PC-9 (cell line): ENCODE measurements around the gene RAB42. TPM values are rescaled to one million over a fixed set of nuclear protein-coding genes. Genes with fewer than 3 reads are reported as not detected.
"Not testable (repeated sequence)": the region's sequence is repeated elsewhere in the genome, so short reads cannot be mapped to it uniquely, and the experiment has no call there.

ENCODE experiments used
- BruUV-seq: library from RNA; stranded (reverse); fragments of 400-500 nt; replicated peaks from 2 replicates; lab custom pipeline; 2021; lab: Mats Ljungman, UMichigan
- CTCF ChIA-PET: fragments of 300-600 bp; sonication (Branson Sonifier 250); formaldehyde crosslinking; loops from one replicate; lab custom pipeline; 2022; ENCODE audit warnings: antibody characterized with exemption; lab: Charles Lee
- POLR2A ChIA-PET: fragments of 300-600 bp; sonication (Branson Sonifier 250); formaldehyde crosslinking; loops from one replicate; lab custom pipeline; 2022; ENCODE audit warnings: antibody characterized with exemption; ENCODE audit not compliant: unreplicated experiment; lab: Charles Lee
- DNase-seq, 2 experiments: peaks; one replicate each; pipeline versions ENCODE4 v3.0.0 to v3.0.0-alpha.2; 2015 to 2022; ENCODE audit warnings: mixed read lengths in 1 of 2
- H2AFZ ChIP-seq: fragments of 200-600 bp; sonication (generic); 2 replicates; pipeline ENCODE4 v1.8.1; 2017; ENCODE audit warnings: antibody characterized with exemption
- H3F3A ChIP-seq: fragments of 200-600 bp; sonication (generic); 2 replicates; pipeline ENCODE4 v1.8.1; 2017; ENCODE audit warnings: antibody characterized with exemption, mild to moderate bottlenecking, low read depth; ENCODE audit not compliant: insufficient read depth
- H3K27ac ChIP-seq: fragments of 200-600 bp; sonication (generic); 2 replicates; pipeline ENCODE4 v1.6.1; 2016; ENCODE audit warnings: mixed run types
- H3K27me3 ChIP-seq: fragments of 200-600 bp; sonication (generic); 2 replicates; pipeline ENCODE4 v1.6.1; 2016; ENCODE audit warnings: low read depth, mixed run types; ENCODE audit not compliant: insufficient read depth
- H3K36me3 ChIP-seq: fragments of 200-600 bp; sonication (generic); 2 replicates; pipeline ENCODE4 v1.6.1; 2016; ENCODE audit warnings: low read depth, mixed run types
- H3K4me1 ChIP-seq: fragments of 200-600 bp; sonication (generic); replicated peaks from 2 replicates; pipeline ENCODE4 v1.6.1; 2016; ENCODE audit warnings: mixed run types; ENCODE audit not compliant: insufficient read depth
- H3K4me2 ChIP-seq: fragments of 200-600 bp; sonication (generic); 2 replicates; pipeline ENCODE4 v1.6.1; 2017; ENCODE audit warnings: mixed run types
- H3K4me3 ChIP-seq: fragments of 200-600 bp; sonication (generic); 2 replicates; pipeline ENCODE4 v1.6.1; 2016; ENCODE audit warnings: mixed run types
- H3K79me2 ChIP-seq: fragments of 200-600 bp; sonication (generic); 2 replicates; pipeline ENCODE4 v1.6.1; 2017; ENCODE audit warnings: low read depth, mixed run types
- H3K9me2 ChIP-seq: fragments of 200-600 bp; sonication (generic); 2 replicates; pipeline ENCODE4 v1.8.1; 2017; ENCODE audit warnings: mild to moderate bottlenecking; ENCODE audit not compliant: insufficient read depth
- H3K9me3 ChIP-seq: fragments of 200-600 bp; sonication (generic); 2 replicates; pipeline ENCODE4 v1.8.1; 2016; ENCODE audit warnings: low read depth; ENCODE audit not compliant: insufficient read depth
- H4K20me1 ChIP-seq: fragments of 200-600 bp; sonication (generic); 2 replicates; pipeline ENCODE4 v1.8.1; 2017; ENCODE audit not compliant: insufficient read depth
- EZH2 ChIP-seq: fragments of 200-600 bp; sonication (generic); IDR thresholded peaks from 2 replicates; pipeline ENCODE4 v1.8.0; 2017; ENCODE audit warnings: antibody characterized with exemption, low read depth
- intact Hi-C: fragments of 100-400 bp; cut with micrococcal nuclease; formaldehyde crosslinking; loops from one replicate; pipeline ENCODE4 v1.10.0; 2022; ENCODE audit not compliant: unreplicated experiment
- total RNA-seq: library from RNA; stranded (reverse); gene quantifications from 2 replicates; pipeline ENCODE4 v1.2.3, GENCODE V29; 2021
- TF ChIP-seq, protein P1 (sequence below): fragments of 200-600 bp; sonication (generic); conservative IDR thresholded peaks from 2 replicates; pipeline ENCODE4 v1.6.1; 2017; ENCODE audit warnings: mixed run types, antibody characterized with exemption, mild to moderate bottlenecking, moderate library complexity

The RAB42 gene
- total RNA-seq, 1 experiment from 2014 or later, result 7.6 TPM

DNA sequence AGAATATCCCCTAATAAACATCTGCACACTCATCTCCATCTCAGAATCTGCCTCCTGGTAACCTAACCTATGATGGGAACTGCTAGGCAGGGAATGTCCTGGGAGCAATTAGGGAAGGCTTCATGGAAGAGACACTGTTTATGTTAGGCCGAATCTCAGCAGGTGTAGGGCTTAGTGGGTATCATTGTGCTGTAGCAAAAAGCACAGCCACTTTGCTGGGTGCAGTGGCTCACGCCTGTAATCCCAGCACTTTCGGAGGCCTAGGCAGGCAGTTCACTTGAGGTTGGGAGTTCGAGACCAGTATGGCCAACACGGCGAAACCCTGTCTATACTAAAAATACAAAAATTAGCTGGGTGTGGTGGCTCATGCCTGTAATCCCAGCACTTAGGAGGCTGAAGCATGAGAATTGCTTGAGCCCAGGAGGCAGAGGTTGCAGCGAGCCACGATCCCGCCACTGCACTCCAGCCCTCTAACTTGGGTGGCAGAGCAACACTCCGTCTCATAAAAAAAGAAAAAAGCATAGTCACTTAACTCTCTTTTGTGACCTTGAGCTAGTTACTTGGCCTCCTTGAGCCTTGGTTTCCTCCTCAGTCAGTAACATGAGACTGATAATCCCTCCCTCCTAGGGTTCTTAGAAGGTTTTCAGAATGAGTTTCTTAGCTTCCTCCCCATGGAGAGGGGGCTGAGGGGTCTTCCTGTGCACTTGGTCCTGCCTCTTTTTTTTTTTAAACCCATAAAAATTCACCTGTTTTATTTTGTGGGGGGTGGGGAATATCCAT is 3.5 kb downstream of the RAB42 start:
- Histone ChIP-seq H2AFZ (no peak overlapping the region), H3K27me3 (no peaks in the 10 kb centered on the region), H3K9me3 (no peaks in the 10 kb centered on the region), H3K4me2 (no peak overlapping the region), H4K20me1 (no peaks in the 10 kb centered on the region), H3K36me3 (no peaks in the 10 kb centered on the region), H3K4me3 (no peak overlapping the region), H3K27ac (no peak overlapping the region), H3F3A (no peaks in the 10 kb centered on the region), H3K4me1 (0 out of 2 replicates have a peak, but pooled peaks cover 5% of the 10 kb centered on the region), H3K79me2 (no peaks in the 10 kb centered on the region), H3K9me2 (no peaks in the 10 kb centered on the region)
- CTCF ChIA-PET, result no interaction called here
- POLR2A ChIA-PET, result no interaction called here
- DNase-seq, result no peak
- intact Hi-C loops, result no loop called here
- TF ChIP-seq, protein P1, sequence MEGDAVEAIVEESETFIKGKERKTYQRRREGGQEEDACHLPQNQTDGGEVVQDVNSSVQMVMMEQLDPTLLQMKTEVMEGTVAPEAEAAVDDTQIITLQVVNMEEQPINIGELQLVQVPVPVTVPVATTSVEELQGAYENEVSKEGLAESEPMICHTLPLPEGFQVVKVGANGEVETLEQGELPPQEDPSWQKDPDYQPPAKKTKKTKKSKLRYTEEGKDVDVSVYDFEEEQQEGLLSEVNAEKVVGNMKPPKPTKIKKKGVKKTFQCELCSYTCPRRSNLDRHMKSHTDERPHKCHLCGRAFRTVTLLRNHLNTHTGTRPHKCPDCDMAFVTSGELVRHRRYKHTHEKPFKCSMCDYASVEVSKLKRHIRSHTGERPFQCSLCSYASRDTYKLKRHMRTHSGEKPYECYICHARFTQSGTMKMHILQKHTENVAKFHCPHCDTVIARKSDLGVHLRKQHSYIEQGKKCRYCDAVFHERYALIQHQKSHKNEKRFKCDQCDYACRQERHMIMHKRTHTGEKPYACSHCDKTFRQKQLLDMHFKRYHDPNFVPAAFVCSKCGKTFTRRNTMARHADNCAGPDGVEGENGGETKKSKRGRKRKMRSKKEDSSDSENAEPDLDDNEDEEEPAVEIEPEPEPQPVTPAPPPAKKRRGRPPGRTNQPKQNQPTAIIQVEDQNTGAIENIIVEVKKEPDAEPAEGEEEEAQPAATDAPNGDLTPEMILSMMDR, result no peak
- TF ChIP-seq EZH2, result no peak
- BruUV-seq, result no TSS peak

DNA sequence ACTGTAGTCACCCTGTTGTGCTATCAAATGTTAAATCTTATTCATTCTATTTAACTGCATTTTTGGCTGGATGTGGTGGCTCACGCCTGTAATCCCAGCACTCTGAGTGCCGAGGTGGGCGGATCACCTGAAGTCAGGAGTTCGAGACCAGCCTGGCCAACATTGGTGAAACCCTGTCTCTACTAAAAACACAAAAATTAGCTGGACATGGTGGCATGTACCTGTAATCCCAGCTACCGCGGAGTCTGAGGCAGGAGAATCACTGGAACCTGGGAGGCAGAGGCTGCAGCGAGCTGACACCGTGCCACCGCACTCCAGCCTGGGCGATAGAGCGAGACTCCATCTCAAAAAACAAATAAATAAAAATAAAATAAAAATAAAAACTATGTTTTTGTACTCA is 4.2 kb downstream of the RAB42 start:
- BruUV-seq, result not testable (repeated sequence)

DNA sequence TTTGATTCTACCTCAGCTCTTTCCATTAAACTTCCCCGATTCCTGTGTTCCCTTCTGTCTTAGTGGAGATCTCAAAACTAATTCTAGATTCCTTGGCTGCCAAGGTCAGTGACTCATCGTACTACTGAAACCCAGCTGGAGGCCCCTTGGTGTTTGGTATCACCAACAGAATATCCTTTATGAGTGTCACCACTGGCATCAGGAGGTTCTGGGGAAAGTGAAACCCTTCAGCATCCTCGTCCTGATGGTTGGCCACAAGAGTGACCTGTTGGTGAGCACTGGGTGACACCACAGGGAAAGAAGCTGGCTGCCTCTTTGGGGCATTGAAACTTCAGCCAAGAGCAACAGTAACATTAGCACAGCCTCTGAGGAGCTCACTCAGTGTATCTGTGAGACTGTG is 9.6 kb downstream of the RAB42 start:
- Histone ChIP-seq H3K79me2 (no peaks in the 10 kb centered on the region), H3K27me3 (no peaks in the 10 kb centered on the region), H3K36me3 (no peaks in the 10 kb centered on the region), H3K27ac (peak overlapping the region; percentile 89), H3K9me3 (no peaks in the 10 kb centered on the region), H3F3A (peaks cover 13% of the 10 kb centered on the region), H3K9me2 (no peaks in the 10 kb centered on the region), H3K4me1 (peaks cover 23% of the 10 kb centered on the region), H3K4me3 (no peak overlapping the region), H2AFZ (no peak overlapping the region), H4K20me1 (no peaks in the 10 kb centered on the region), H3K4me2 (peak overlapping the region; percentile 58)
- POLR2A ChIA-PET, result interaction anchor here (0.5 to 1.3 kb wide), 14 partner anchors 20 to 466 kb away, joined by 3 to 16 read pairs (median 6); no protein-coding TSS in a partner anchor
- CTCF ChIA-PET, result interaction anchor here (0.5 to 1.6 kb wide), 5 partner anchors 20 to 242 kb away, joined by 3 to 8 read pairs (median 5); no protein-coding TSS in a partner anchor
- BruUV-seq, result no TSS peak
- intact Hi-C loops, result loop anchor here (1.0 to 5.0 kb wide), 6 partner anchors 21 to 744 kb away; partner anchors contain the start of gene TRNAU1AP
- TF ChIP-seq, protein P1, result no peak
- TF ChIP-seq EZH2, result no peak
- peak; percentile 74 to 96 for DNase-seq

More for the DNA sequence above, 4.2 kb downstream of the RAB42 start:
- H3K4me2 ChIP-seq, H3K79me2 ChIP-seq, H3K27ac ChIP-seq, CTCF ChIA-PET, H2AFZ ChIP-seq, H3F3A ChIP-seq, intact Hi-C loops, DNase-seq, H3K9me3 ChIP-seq, H4K20me1 ChIP-seq, H3K4me3 ChIP-seq, H3K9me2 ChIP-seq, H3K36me3 ChIP-seq, H3K27me3 ChIP-seq: not testable (repeated sequence)
- H3K4me1 ChIP-seq, result peaks cover 11% of the 10 kb centered on the region
- POLR2A ChIA-PET, result interaction anchor here (0.8 kb wide), 1 partner anchor 203 kb away, joined by 9 read pairs; no protein-coding TSS in a partner anchor
